ENCODE results near the gene RAB3C.

The RAB3C gene

DNA sequence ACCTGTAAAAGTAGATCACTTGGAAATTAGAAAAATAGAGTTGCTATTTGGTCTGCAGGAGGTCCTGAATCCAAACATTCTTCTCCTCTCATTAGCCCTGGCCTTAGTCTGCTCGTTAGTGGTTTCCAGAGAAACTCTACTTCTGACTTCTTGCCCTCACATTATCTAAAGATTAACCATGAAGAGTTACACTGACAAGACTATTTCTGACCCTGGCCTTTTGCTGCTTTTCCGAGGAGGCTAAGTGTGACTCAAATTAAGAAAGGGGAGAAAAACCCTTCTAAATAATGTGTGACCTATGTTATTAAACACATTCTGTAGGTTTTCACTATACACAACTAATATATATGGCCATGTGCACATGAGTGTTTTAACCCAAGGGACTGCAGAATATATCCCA is 302.4 kb downstream of the RAB3C start:
- H3K9ac ChIP-seq (ENCODE audit: low read length), result no peak overlapping the region
- no peaks in the 10 kb centered on the region for H3K27me3 ChIP-seq (ENCODE audit: control insufficient read depth, insufficient read depth, low read length)
- H3K36me3 ChIP-seq (ENCODE audit: control insufficient read depth, insufficient read depth, low read length), result no peaks in the 10 kb centered on the region
- no peaks in the 10 kb centered on the region for H3K9me3 ChIP-seq (ENCODE audit: control insufficient read depth, low read length)
- no peak overlapping the region for H3K4me3 ChIP-seq (ENCODE audit: low read length)
- no peaks in the 10 kb centered on the region for H3K4me1 ChIP-seq (ENCODE audit: control insufficient read depth, insufficient read depth, low read length)

DNA sequence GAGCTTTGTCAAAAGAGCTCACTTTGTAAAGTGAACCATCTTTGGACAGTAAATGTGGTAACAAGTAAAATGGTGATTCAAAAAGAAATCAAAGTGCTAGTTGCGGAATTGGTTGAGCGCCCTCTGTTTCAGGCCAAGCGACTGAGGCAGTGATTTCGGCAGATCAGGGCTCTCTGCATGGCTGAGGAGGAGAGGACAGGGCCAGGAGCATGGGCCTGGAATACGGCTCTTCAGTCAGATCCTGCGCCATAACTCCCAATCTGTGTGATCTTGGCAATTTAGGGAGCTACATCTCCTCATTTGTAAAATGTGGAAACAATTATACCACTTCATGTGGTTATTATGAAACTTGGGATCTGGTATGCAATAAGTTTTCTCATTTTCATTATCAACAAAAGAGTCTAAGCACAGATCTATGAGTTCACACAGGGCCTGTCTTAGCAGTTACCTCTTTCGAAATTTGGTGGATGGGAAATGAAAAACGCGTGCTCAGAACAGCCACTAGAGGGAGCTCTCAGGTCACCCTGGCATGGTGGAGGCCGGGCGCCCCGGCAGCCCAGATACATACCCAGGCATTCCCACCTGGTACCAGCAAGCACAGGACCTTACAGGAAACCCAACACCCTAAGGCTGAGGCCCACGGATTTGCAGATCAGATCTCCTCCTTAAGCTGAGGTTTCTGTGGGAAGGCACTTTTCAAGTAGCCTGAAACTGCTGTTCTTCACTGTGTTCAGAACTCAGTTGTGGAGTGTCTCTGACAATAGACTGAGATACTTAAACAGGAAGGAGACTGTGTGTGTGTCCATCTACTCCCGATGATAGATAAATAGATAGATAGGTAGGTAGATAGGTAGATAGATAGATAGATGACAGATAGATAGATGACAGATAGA is 303.7 kb downstream of the RAB3C start:
- Histone ChIP-seq H3K27me3 (ENCODE audit: control insufficient read depth, insufficient read depth, low read length) (no peaks in the 10 kb centered on the region), H3K9ac (ENCODE audit: low read length) (no peak overlapping the region), H3K9me3 (ENCODE audit: control insufficient read depth, low read length) (no peaks in the 10 kb centered on the region), H3K4me1 (ENCODE audit: control insufficient read depth, insufficient read depth, low read length) (peaks cover 2% of the 10 kb centered on the region), H3K4me3 (ENCODE audit: low read length) (no peak overlapping the region), H3K36me3 (ENCODE audit: control insufficient read depth, insufficient read depth, low read length) (no peaks in the 10 kb centered on the region)

DNA sequence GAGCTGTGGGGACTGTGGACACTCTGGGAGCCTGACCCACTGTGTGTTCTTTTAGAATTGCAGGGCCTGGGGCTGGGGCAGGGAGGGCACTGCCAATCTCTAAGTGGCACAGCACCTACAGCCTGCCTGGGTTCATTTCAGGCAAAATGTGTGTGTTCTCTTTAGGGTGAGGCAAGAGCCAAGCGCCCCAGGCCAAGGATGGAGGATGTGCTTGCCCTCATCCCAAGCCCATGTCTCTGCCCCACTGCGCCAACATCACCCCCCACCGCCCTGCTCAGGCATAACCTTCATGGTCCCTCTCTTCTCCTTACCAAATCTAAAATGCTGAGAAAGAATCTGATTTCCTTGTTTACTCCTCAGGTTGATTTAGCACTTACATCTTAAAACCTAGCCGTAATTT is 304.4 kb downstream of the RAB3C start:
- no peak overlapping the region for H3K4me3 ChIP-seq (ENCODE audit: low read length)
- no peaks in the 10 kb centered on the region for H3K9me3 ChIP-seq (ENCODE audit: control insufficient read depth, low read length)
- no peaks in the 10 kb centered on the region for H3K36me3 ChIP-seq (ENCODE audit: control insufficient read depth, insufficient read depth, low read length)
- H3K9ac ChIP-seq (ENCODE audit: low read length), result no peak overlapping the region
- peaks cover 4% of the 10 kb centered on the region for H3K4me1 ChIP-seq (ENCODE audit: control insufficient read depth, insufficient read depth, low read length)
- H3K27me3 ChIP-seq (ENCODE audit: control insufficient read depth, insufficient read depth, low read length), result no peaks in the 10 kb centered on the region

DNA sequence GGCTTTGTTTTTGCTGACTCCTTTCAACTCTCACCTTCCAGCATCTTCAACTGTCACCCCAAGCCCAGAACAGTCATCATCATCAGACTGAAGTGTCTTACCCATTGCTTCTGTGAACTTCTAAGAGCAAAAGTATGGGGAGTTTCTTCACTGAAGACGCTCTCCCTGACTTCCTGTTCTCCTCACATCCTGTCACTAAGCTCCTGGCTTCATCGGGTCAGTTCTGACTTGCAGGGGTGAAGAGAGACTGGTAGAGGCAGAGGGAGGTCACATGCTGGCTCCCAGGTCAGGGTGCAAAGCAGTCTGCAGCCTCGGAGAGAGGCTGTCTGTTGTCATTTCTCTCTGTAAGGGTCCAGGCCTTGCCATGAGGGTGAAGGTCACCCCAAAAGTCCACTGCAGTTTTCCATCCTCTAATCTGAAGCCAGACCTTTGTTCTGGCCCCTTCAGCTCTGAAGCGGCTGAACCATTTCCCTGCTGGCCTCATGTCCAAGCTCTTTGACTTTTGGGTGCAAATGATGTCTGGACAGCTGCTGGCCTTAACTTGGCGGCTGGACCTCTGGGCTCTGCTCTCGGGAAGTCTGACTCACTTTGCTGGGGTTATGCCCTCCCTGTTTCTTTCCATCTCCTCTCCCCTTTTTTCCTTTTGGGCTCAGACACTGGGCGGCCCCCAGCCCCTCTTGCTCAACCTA is 305.0 kb downstream of the RAB3C start:
- peaks cover 4% of the 10 kb centered on the region for H3K4me1 ChIP-seq (ENCODE audit: control insufficient read depth, insufficient read depth, low read length)
- H3K4me3 ChIP-seq (ENCODE audit: low read length), result no peak overlapping the region
- no peaks in the 10 kb centered on the region for H3K9me3 ChIP-seq (ENCODE audit: control insufficient read depth, low read length)
- H3K36me3 ChIP-seq (ENCODE audit: control insufficient read depth, insufficient read depth, low read length), result no peaks in the 10 kb centered on the region
- no peak overlapping the region for H3K9ac ChIP-seq (ENCODE audit: low read length)
- H3K27me3 ChIP-seq (ENCODE audit: control insufficient read depth, insufficient read depth, low read length), result no peaks in the 10 kb centered on the region

DNA sequence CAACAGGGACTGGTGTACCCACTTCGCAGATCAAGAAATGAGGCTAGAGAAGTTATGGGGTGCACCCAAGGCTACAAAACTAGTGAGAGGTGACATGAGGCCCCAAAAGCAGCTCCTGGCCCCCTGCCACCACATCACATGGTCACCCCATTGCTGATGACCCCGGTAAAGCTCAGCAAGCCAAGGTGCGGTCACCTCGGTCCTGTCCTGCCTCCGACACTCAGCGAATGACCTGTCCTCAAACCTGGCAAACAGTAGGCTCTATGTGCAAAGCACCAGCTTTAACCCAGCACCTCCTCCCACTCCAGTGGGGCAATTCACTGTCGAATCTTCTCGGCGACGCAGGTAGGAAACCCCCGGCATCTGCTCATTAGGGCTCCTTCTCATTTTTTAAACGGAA is 307.4 kb downstream of the RAB3C start:
- H3K27me3 ChIP-seq (ENCODE audit: control insufficient read depth, insufficient read depth, low read length), result no peaks in the 10 kb centered on the region
- H3K9ac ChIP-seq (ENCODE audit: low read length), result no peak overlapping the region
- H3K4me1 ChIP-seq (ENCODE audit: control insufficient read depth, insufficient read depth, low read length), result peaks cover 4% of the 10 kb centered on the region
- no peaks in the 10 kb centered on the region for H3K36me3 ChIP-seq (ENCODE audit: control insufficient read depth, insufficient read depth, low read length)
- H3K9me3 ChIP-seq (ENCODE audit: control insufficient read depth, low read length), result no peaks in the 10 kb centered on the region
- no peak overlapping the region for H3K4me3 ChIP-seq (ENCODE audit: low read length)

DNA sequence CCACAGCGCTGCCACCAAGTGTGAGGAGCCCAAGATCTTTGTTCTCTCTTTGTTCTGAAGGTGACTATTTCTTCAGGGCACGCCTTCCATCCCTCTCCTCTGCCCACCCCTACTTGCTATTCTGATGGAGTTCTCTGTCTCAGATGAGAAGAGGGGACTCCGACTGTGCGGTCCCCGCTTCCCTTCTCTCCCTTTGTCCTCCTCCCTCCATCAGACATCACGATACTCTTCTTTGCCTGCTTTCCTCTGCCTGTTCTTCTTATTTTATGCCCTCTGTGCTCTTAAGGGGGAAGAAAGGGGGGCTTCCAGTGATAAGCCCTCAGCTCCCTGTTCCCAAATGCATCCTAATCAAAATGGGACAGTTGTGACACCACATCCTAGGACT is 307.8 kb downstream of the RAB3C start:
- no peak overlapping the region for H3K4me3 ChIP-seq (ENCODE audit: low read length)
- no peaks in the 10 kb centered on the region for H3K27me3 ChIP-seq (ENCODE audit: control insufficient read depth, insufficient read depth, low read length)
- no peaks in the 10 kb centered on the region for H3K36me3 ChIP-seq (ENCODE audit: control insufficient read depth, insufficient read depth, low read length)
- H3K9ac ChIP-seq (ENCODE audit: low read length), result no peak overlapping the region
- peaks cover 4% of the 10 kb centered on the region for H3K4me1 ChIP-seq (ENCODE audit: control insufficient read depth, insufficient read depth, low read length)
- no peaks in the 10 kb centered on the region for H3K9me3 ChIP-seq (ENCODE audit: control insufficient read depth, low read length)

DNA sequence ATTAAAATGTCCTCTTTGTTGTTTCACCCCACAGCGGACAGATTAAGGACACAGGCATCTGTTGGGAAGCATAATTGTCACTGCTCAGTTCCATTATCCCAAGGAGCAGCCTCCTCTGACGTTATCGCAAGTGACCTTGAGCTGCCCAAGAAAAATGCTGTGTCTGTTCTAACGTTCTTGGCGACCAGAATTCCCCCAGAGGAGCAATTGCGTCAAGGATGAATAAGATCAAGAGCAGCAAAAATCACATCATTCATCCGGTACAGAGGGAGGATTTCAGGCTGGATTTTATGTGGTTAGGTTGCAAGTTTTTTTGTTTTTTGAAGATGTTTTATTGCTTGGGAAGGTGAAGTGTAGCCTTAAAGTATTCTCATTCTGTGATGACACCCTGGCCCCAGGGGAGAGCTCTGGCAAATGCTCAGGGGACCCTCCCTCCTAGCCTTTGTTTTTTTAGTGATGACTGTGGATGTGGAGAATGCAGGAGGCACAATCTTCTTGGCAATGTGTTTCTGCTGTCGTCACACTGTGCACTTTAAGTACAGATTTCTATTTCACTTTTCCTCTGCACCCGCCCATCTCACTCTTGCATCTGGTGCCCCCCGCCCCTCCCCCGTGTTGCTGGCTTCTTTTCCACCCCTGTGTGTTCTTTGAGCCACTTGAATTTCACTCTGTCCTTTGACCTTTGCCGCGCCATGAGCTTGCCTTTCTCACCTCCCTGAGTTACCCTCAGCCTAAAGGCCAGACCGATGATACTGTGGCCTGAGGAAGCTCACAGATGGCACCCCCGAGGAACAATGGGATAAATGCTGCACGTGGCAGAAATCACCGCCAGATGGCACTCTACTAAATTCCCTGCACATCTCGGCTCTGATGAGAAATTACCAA is 308.5 kb downstream of the RAB3C start:
- no peaks in the 10 kb centered on the region for H3K9me3 ChIP-seq (ENCODE audit: control insufficient read depth, low read length)
- no peaks in the 10 kb centered on the region for H3K27me3 ChIP-seq (ENCODE audit: control insufficient read depth, insufficient read depth, low read length)
- H3K36me3 ChIP-seq (ENCODE audit: control insufficient read depth, insufficient read depth, low read length), result no peaks in the 10 kb centered on the region
- H3K4me3 ChIP-seq (ENCODE audit: low read length), result no peak overlapping the region
- no peak overlapping the region for H3K9ac ChIP-seq (ENCODE audit: low read length)
- H3K4me1 ChIP-seq (ENCODE audit: control insufficient read depth, insufficient read depth, low read length), result peaks cover 4% of the 10 kb centered on the region

DNA sequence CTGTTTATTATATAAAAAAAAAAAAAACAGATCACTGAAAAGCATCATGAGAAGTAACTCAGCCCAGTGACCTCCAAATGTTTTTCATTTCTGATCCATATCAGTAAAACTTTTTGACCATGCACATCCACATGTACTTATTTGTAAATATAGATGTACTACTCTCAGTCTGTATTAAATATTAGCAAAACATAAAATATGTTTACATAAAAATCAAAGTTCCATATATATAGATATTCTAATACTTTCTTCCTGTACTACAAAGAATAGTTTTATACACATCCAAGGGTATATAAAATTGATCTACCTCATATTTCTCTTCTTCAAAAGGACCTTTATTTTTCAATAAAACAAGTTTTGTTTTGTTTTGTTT is 309.1 kb downstream of the RAB3C start:
- no peak overlapping the region for H3K9ac ChIP-seq (ENCODE audit: low read length)
- H3K27me3 ChIP-seq (ENCODE audit: control insufficient read depth, insufficient read depth, low read length), result no peaks in the 10 kb centered on the region
- H3K4me3 ChIP-seq (ENCODE audit: low read length), result no peak overlapping the region
- peaks cover 4% of the 10 kb centered on the region for H3K4me1 ChIP-seq (ENCODE audit: control insufficient read depth, insufficient read depth, low read length)
- H3K9me3 ChIP-seq (ENCODE audit: control insufficient read depth, low read length), result no peaks in the 10 kb centered on the region
- H3K36me3 ChIP-seq (ENCODE audit: control insufficient read depth, insufficient read depth, low read length), result no peaks in the 10 kb centered on the region

DNA sequence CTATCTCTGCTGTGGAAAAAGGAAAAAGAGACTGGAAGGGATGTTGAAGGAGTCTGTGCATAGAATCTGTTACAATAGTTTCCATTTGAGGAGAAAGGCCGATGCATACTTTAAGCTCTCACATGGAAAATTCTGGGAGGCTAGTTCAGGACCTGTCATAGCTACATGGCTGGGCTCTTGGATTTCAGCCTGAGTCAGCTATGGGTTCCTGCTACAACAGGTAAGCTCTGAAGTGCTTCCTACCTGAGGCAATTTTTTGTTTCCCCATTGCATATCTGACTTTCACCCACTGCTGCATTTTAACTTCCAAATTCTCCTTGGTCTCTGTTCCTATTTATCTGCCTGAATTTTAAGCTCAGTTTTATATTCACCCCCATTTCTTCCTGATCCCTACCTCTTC is 310.7 kb downstream of the RAB3C start:
- no peak overlapping the region for H3K9ac ChIP-seq (ENCODE audit: low read length)
- H3K27me3 ChIP-seq (ENCODE audit: control insufficient read depth, insufficient read depth, low read length), result no peaks in the 10 kb centered on the region
- H3K4me1 ChIP-seq (ENCODE audit: control insufficient read depth, insufficient read depth, low read length), result peaks cover 9% of the 10 kb centered on the region
- no peaks in the 10 kb centered on the region for H3K9me3 ChIP-seq (ENCODE audit: control insufficient read depth, low read length)
- no peak overlapping the region for H3K4me3 ChIP-seq (ENCODE audit: low read length)
- no peaks in the 10 kb centered on the region for H3K36me3 ChIP-seq (ENCODE audit: control insufficient read depth, insufficient read depth, low read length)

DNA sequence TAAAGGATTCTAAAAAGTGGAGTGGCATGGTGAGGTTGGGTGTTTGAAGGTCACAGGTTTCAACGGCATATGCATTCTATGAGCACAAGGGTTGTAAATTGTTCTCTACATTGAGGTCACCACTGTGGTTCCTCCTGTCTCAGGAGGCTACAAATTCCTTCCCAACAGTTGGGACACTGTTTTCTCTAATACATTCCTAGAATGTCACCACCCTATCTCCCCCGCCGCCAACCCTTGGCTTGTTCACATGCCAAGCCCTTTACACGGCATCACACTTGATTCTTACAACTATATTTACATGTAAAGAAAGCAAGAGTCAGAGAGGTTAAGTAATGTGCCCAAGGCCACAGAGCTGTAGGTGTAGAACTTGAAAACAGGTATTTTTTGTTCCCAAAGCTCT is 315.1 kb downstream of the RAB3C start:
- Histone ChIP-seq H3K4me3 (ENCODE audit: low read length) (no peak overlapping the region), H3K27me3 (ENCODE audit: control insufficient read depth, insufficient read depth, low read length) (no peaks in the 10 kb centered on the region), H3K36me3 (ENCODE audit: control insufficient read depth, insufficient read depth, low read length) (no peaks in the 10 kb centered on the region), H3K4me1 (ENCODE audit: control insufficient read depth, insufficient read depth, low read length) (peaks cover 8% of the 10 kb centered on the region), H3K9me3 (ENCODE audit: control insufficient read depth, low read length) (no peaks in the 10 kb centered on the region), H3K9ac (ENCODE audit: low read length) (no peak overlapping the region)

DNA sequence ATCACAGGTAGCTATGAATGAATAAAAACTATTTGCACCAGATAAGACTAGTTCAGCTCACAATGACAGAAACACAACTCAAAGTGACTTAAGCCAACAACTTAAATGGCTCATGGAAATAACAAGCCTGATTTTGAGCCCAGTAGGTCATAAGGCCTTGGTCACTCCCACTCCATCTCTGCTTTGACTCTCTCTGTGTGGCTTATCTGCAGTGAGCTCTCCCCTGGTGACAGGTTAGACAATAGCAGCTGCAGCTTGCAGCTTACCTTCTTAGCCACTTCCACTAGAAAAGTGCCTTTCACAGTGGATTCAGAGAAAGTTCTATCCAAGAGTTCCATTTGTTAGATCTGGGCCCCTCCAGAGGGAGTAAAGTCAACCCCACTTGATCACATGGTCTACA is 315.7 kb downstream of the RAB3C start:
- H3K4me3 ChIP-seq (ENCODE audit: low read length), result no peak overlapping the region
- H3K9me3 ChIP-seq (ENCODE audit: control insufficient read depth, low read length), result no peaks in the 10 kb centered on the region
- no peaks in the 10 kb centered on the region for H3K27me3 ChIP-seq (ENCODE audit: control insufficient read depth, insufficient read depth, low read length)
- no peaks in the 10 kb centered on the region for H3K36me3 ChIP-seq (ENCODE audit: control insufficient read depth, insufficient read depth, low read length)
- no peak overlapping the region for H3K9ac ChIP-seq (ENCODE audit: low read length)
- H3K4me1 ChIP-seq (ENCODE audit: control insufficient read depth, insufficient read depth, low read length), result peaks cover 8% of the 10 kb centered on the region

DNA sequence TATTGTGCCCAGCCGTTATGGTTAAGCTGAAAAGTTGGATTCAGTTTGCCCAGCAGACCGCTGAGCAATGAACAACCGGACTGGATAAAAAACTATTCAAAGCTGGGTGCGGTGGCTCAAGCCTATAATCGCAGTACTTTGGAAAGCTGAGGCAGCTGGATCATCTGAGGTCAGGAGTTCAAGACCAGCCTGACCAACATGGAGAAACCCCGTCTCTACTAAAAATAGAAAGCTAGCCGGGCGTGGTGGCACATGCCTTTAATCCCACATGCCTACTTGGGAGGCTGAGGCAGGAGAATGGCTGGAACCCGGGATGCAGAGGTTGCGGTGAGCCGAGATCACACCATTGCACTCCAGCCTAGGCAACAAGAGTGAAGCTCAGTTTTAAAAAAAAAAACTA is 318.4 kb downstream of the RAB3C start:
- H3K36me3 ChIP-seq (ENCODE audit: control insufficient read depth, insufficient read depth, low read length), result no peaks in the 10 kb centered on the region
- no peak overlapping the region for H3K9ac ChIP-seq (ENCODE audit: low read length)
- no peaks in the 10 kb centered on the region for H3K27me3 ChIP-seq (ENCODE audit: control insufficient read depth, insufficient read depth, low read length)
- H3K9me3 ChIP-seq (ENCODE audit: control insufficient read depth, low read length), result no peaks in the 10 kb centered on the region
- H3K4me1 ChIP-seq (ENCODE audit: control insufficient read depth, insufficient read depth, low read length), result peaks cover 8% of the 10 kb centered on the region
- H3K4me3 ChIP-seq (ENCODE audit: low read length), result no peak overlapping the region
